ENCODE data around the gene DCAF11. TPM values are rescaled to one million over a fixed set of nuclear protein-coding genes. Genes with fewer than 3 reads are reported as not detected.

DCAF11 gene
- polyA plus RNA-seq, 3 donors, result 45.6 to 56.6 (median 48.8) TPM

DNA sequence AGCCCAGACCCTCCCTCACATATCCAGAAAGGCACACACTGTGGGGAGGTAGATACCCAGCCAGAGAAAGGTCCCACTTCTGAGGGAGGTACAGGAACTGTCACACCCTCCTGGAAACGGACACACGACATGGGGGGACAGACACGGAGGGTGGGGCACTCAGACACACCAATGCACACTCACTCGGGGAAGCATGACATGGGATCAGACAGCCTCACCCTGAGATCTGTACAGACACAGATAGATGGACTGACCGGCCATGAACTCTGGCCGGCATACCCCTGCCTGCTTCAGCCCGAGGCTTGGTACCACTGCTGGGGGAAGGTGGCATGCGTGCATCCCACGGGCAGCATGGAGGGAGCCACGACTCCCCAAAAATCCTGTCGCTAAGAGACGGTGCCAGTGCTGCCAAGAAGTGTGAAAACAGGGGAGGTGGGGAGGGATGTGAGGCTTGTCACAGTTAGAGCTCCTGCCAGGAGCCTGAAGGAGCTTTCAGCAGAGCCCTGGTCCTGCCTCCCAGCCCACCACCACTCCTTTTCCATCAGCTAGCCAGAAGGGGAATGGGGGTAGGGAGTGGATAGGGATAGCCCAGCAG is 42.6 kb upstream of the DCAF11 start:
- Histone ChIP-seq H3K79me2 (ENCODE audit: insufficient read depth, low read length) (no peaks in the 10 kb centered on the region), H3K9me3 (replicated peaks in 1 of 2; ENCODE audit: control insufficient read depth in 1 of 2, insufficient read depth in 1 of 2, low read length in 2 of 2) (no peaks in the 10 kb centered on the region), H3K27me3 (ENCODE audit: control insufficient read depth in 2 of 2, insufficient read depth in 2 of 2, low read length in 2 of 2) (no peaks in the 10 kb centered on the region), H3K9ac (ENCODE audit: insufficient read depth, low read length, poor library complexity, severe bottlenecking) (no peak overlapping the region), H2AFZ (ENCODE audit: insufficient read depth, low read depth, low read length, poor library complexity, severe bottlenecking) (no peak overlapping the region), H3K4me1 (ENCODE audit: control insufficient read depth in 1 of 2, insufficient read depth in 2 of 2, low read length in 2 of 2) (no peaks in the 10 kb centered on the region), H3K27ac (ENCODE audit: low read depth in 1 of 2, low read length in 2 of 2) (no peak overlapping the region), H3K4me3 (replicated peaks in 1 of 3; ENCODE audit: low read depth in 2 of 3, low read length in 3 of 3) (no peak overlapping the region), H3K4me2 (replicated peaks; ENCODE audit: extremely low read depth, low read length, poor library complexity, severe bottlenecking) (no peak overlapping the region), H3K36me3 (replicated peaks in 1 of 2; ENCODE audit: control insufficient read depth in 1 of 2, insufficient read depth in 2 of 2, low read length in 2 of 2) (no peaks in the 10 kb centered on the region), H4K20me1 (ENCODE audit: insufficient read depth, low read length) (no peaks in the 10 kb centered on the region)
- intact Hi-C loops (cut with micrococcal nuclease), result no loop called here
- no peak overlapping the region for H3K4me3 Mint-ChIP-seq
- no peak for DNase-seq
- H3K9me3 Mint-ChIP-seq, result no peaks in the 10 kb centered on the region
- TF ChIP-seq, protein P1, sequence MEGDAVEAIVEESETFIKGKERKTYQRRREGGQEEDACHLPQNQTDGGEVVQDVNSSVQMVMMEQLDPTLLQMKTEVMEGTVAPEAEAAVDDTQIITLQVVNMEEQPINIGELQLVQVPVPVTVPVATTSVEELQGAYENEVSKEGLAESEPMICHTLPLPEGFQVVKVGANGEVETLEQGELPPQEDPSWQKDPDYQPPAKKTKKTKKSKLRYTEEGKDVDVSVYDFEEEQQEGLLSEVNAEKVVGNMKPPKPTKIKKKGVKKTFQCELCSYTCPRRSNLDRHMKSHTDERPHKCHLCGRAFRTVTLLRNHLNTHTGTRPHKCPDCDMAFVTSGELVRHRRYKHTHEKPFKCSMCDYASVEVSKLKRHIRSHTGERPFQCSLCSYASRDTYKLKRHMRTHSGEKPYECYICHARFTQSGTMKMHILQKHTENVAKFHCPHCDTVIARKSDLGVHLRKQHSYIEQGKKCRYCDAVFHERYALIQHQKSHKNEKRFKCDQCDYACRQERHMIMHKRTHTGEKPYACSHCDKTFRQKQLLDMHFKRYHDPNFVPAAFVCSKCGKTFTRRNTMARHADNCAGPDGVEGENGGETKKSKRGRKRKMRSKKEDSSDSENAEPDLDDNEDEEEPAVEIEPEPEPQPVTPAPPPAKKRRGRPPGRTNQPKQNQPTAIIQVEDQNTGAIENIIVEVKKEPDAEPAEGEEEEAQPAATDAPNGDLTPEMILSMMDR (IDR thresholded peaks at IDR 0.05), result no peak
- peaks cover 15% of the 10 kb centered on the region for H3K4me1 Mint-ChIP-seq
- peaks cover 2 to 17% (median 13%) of the 10 kb centered on the region in 3 donors for H3K27me3 Mint-ChIP-seq (ENCODE audit: low read depth in 3 of 3)
- no peaks in the 10 kb centered on the region for H3K36me3 Mint-ChIP-seq
- WGBS (ENCODE audit: insufficient coverage), result 88% methylated on average over 12 of the region's 12 CpGs
- peak overlapping the region in 1 of 7 donors; percentile 36 for H3K27ac Mint-ChIP-seq

DNA sequence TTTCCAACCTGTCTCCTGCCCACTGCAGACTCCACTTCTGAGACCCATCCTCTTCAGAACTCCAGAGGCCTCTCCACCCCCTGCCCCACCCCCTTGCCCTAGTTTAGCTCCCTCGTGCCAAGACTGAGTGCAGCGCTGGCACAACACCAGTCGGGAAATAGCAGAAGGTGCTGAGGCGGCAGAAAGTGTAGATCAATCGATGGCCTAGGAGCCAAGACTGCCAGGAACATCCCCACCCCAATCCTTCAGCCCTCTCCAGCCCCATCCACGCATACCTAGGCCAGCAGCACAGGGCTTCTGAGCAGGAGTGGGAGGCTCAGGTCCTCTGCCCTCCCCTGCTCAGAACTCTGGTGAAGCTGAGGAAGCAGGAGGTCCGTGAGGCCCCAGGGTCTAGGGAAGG is 42.1 kb upstream of the DCAF11 start:
- no peak overlapping the region for H3K4me3 ChIP-seq (replicated peaks in 1 of 3; ENCODE audit: low read depth in 2 of 3, low read length in 3 of 3)
- no peaks in the 10 kb centered on the region for H3K4me1 ChIP-seq (ENCODE audit: control insufficient read depth in 1 of 2, insufficient read depth in 2 of 2, low read length in 2 of 2)
- no peaks in the 10 kb centered on the region for H3K79me2 ChIP-seq (ENCODE audit: insufficient read depth, low read length)
- WGBS (ENCODE audit: insufficient coverage), result 93% methylated on average over 3 of the region's 7 CpGs
- no peak overlapping the region for H2AFZ ChIP-seq (ENCODE audit: insufficient read depth, low read depth, low read length, poor library complexity, severe bottlenecking)
- no peaks in the 10 kb centered on the region for H3K9me3 Mint-ChIP-seq
- TF ChIP-seq, protein P1 (IDR thresholded peaks at IDR 0.05), result no peak
- no peaks in the 10 kb centered on the region for H4K20me1 ChIP-seq (ENCODE audit: insufficient read depth, low read length)
- H3K4me2 ChIP-seq (replicated peaks; ENCODE audit: extremely low read depth, low read length, poor library complexity, severe bottlenecking), result no peak overlapping the region
- H3K4me3 Mint-ChIP-seq, result no peak overlapping the region
- no peaks in the 10 kb centered on the region for H3K36me3 ChIP-seq (replicated peaks in 1 of 2; ENCODE audit: control insufficient read depth in 1 of 2, insufficient read depth in 2 of 2, low read length in 2 of 2)
- H3K27ac ChIP-seq (ENCODE audit: low read depth in 1 of 2, low read length in 2 of 2), result no peak overlapping the region
- no peak overlapping the region for H3K9ac ChIP-seq (ENCODE audit: insufficient read depth, low read length, poor library complexity, severe bottlenecking)
- H3K36me3 Mint-ChIP-seq, result no peaks in the 10 kb centered on the region
- no peaks in the 10 kb centered on the region for H3K27me3 ChIP-seq (ENCODE audit: control insufficient read depth in 2 of 2, insufficient read depth in 2 of 2, low read length in 2 of 2)
- no peak for DNase-seq
- H3K4me1 Mint-ChIP-seq, result peaks cover 15% of the 10 kb centered on the region
- H3K9me3 ChIP-seq (replicated peaks in 1 of 2; ENCODE audit: control insufficient read depth in 1 of 2, insufficient read depth in 1 of 2, low read length in 2 of 2), result no peaks in the 10 kb centered on the region
- intact Hi-C loops (cut with micrococcal nuclease), result no loop called here
- H3K27ac Mint-ChIP-seq, result no peak overlapping the region
- peaks cover 2 to 17% (median 15%) of the 10 kb centered on the region in 3 donors for H3K27me3 Mint-ChIP-seq (ENCODE audit: low read depth in 3 of 3)
